Astrocyte (in vitro differentiated cells and primary cell): Measurements from ENCODE around the gene ATP10B.

Experiments used
- EZH2 ChIP-seq: IDR thresholded peaks from 2 replicates; pipeline ENCODE4 v1.6.1; 2012; ENCODE audit warnings: mild to moderate bottlenecking, low read length, inconsistent platforms; ENCODE audit not compliant: insufficient read depth
- TF ChIP-seq, protein P1 (sequence below): IDR thresholded peaks from 2 replicates; pipeline ENCODE4 v1.5.1; 2011; ENCODE audit warnings: low read depth, mild to moderate bottlenecking, inconsistent platforms, low read length, moderate library complexity; ENCODE audit not compliant: insufficient read depth

DNA sequence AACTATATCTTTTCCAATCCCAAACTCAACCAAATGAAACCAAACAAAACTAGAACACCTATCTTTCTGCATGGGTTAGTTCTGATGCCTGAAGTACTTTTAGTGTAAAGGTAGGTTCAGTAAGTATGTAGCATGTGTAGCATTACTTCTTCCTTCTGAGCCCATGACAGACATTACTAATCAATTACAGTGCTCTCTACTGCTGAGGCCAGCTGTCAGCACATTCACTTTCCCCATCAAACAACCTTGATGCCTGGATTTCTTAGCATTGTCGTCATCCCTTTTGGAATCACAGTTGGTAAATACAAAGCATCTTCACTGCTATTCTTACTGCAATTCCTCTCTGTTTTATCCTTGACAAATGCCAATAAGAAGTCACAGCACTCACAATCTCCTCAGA is 327.2 kb downstream of the ATP10B start:
- TF ChIP-seq, protein P1, sequence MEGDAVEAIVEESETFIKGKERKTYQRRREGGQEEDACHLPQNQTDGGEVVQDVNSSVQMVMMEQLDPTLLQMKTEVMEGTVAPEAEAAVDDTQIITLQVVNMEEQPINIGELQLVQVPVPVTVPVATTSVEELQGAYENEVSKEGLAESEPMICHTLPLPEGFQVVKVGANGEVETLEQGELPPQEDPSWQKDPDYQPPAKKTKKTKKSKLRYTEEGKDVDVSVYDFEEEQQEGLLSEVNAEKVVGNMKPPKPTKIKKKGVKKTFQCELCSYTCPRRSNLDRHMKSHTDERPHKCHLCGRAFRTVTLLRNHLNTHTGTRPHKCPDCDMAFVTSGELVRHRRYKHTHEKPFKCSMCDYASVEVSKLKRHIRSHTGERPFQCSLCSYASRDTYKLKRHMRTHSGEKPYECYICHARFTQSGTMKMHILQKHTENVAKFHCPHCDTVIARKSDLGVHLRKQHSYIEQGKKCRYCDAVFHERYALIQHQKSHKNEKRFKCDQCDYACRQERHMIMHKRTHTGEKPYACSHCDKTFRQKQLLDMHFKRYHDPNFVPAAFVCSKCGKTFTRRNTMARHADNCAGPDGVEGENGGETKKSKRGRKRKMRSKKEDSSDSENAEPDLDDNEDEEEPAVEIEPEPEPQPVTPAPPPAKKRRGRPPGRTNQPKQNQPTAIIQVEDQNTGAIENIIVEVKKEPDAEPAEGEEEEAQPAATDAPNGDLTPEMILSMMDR = no peak
- TF ChIP-seq EZH2 = no peak
